ENCODE measurements around the gene XRCC1.

- TF ChIP-seq CTCF (IDR thresholded peaks at IDR 0.05) = no peak
- no peak for TF ChIP-seq POLR2A (IDR thresholded peaks at IDR 0.05)
Measured at GRCh38 chr19:43589678-43590077, 14.4 kb upstream of the XRCC1 start.

All from body of pancreas (tissue), 4 donors.